Astrocyte (in vitro differentiated cells and primary cell): Measurements from ENCODE around the gene SLC9A3. TPM values are rescaled to one million over a fixed set of nuclear protein-coding genes. Genes with fewer than 3 reads are reported as not detected.

ENCODE experiments used
- DNase-seq: peaks from one replicate; pipeline ENCODE4 v3.0.0-alpha.2; 2010; ENCODE audit warnings: low read depth
- FAIRE-seq: peaks from 2 replicates; lab custom pipeline; 2011; peaks lifted over from hg19 to GRCh38; lab: Jason Lieb, UNC
- H2AFZ ChIP-seq: 2 replicates; pipeline ENCODE4 v1.6.0; 2012; ENCODE audit warnings: low read depth, low read length, inconsistent platforms
- H3K27ac ChIP-seq: 2 replicates; pipeline ENCODE4 v1.5.1; 2011; ENCODE audit warnings: low read depth, low read length, inconsistent platforms
- H3K27me3 ChIP-seq: 2 replicates; pipeline ENCODE4 v1.6.0; 2011; ENCODE audit warnings: low read length, inconsistent platforms; ENCODE audit not compliant: insufficient read depth
- H3K36me3 ChIP-seq: 2 replicates; pipeline ENCODE4 v1.5.1; 2011; ENCODE audit warnings: low read length, inconsistent platforms; ENCODE audit not compliant: insufficient read depth
- H3K4me1 ChIP-seq: 2 replicates; pipeline ENCODE4 v1.5.1; 2011; ENCODE audit warnings: low read length, inconsistent platforms; ENCODE audit not compliant: insufficient read depth
- H3K4me2 ChIP-seq: 2 replicates; pipeline ENCODE4 v1.6.0; 2012; ENCODE audit warnings: low read length, inconsistent platforms
- H3K4me3 ChIP-seq: 2 replicates; pipeline ENCODE4 v1.5.1; 2011; ENCODE audit warnings: low read depth, mild to moderate bottlenecking, low read length, inconsistent platforms; ENCODE audit not compliant: insufficient read depth
- H3K79me2 ChIP-seq: 2 replicates; pipeline ENCODE4 v1.6.0; 2012; ENCODE audit warnings: mild to moderate bottlenecking, low read length, inconsistent platforms; ENCODE audit not compliant: insufficient read depth
- H3K9ac ChIP-seq: 2 replicates; pipeline ENCODE4 v1.6.0; 2012; ENCODE audit warnings: mild to moderate bottlenecking, low read length, inconsistent platforms
- H3K9me3 ChIP-seq: 2 replicates; pipeline ENCODE4 v1.5.1; 2012; ENCODE audit warnings: low read depth, mild to moderate bottlenecking, low read length, inconsistent platforms; ENCODE audit not compliant: insufficient read depth
- H4K20me1 ChIP-seq: 2 replicates; pipeline ENCODE4 v1.6.0; 2012; ENCODE audit warnings: low read length, inconsistent platforms; ENCODE audit not compliant: insufficient read depth
- H3K27ac Mint-ChIP-seq: one replicate; pipeline ENCODE4 v1.8.0; 2021; ENCODE audit warnings: mild to moderate bottlenecking, mixed read lengths; ENCODE audit not compliant: unreplicated experiment
- H3K27me3 Mint-ChIP-seq: one replicate; pipeline ENCODE4 v1.8.0; 2021; ENCODE audit warnings: low read depth, mixed read lengths; ENCODE audit not compliant: unreplicated experiment
- H3K36me3 Mint-ChIP-seq: one replicate; pipeline ENCODE4 v1.8.0; 2021; ENCODE audit warnings: low read depth, mixed read lengths; ENCODE audit not compliant: unreplicated experiment
- H3K4me1 Mint-ChIP-seq: one replicate; pipeline ENCODE4 v1.8.0; 2021; ENCODE audit warnings: low read depth, mixed read lengths; ENCODE audit not compliant: unreplicated experiment
- H3K4me3 Mint-ChIP-seq: one replicate; pipeline ENCODE4 v1.8.0; 2021; ENCODE audit warnings: mild to moderate bottlenecking, moderate library complexity, mixed read lengths; ENCODE audit not compliant: unreplicated experiment
- H3K9me3 Mint-ChIP-seq: one replicate; pipeline ENCODE4 v1.8.0; 2021; ENCODE audit warnings: mild to moderate bottlenecking, mixed read lengths; ENCODE audit not compliant: unreplicated experiment
- EZH2 ChIP-seq: IDR thresholded peaks from 2 replicates; pipeline ENCODE4 v1.6.1; 2012; ENCODE audit warnings: mild to moderate bottlenecking, low read length, inconsistent platforms; ENCODE audit not compliant: insufficient read depth
- total RNA-seq: library from RNA; stranded (reverse); gene quantifications from 2 replicates; pipeline ENCODE4 v1.2.1, GENCODE V29; 2021
- TF ChIP-seq, protein P1 (sequence below): IDR thresholded peaks from 2 replicates; pipeline ENCODE4 v1.5.1; 2011; ENCODE audit warnings: low read depth, mild to moderate bottlenecking, inconsistent platforms, low read length, moderate library complexity; ENCODE audit not compliant: insufficient read depth

Gene SLC9A3
- total RNA-seq, 1 donor from 2014 or later, result 1.0 TPM

DNA sequence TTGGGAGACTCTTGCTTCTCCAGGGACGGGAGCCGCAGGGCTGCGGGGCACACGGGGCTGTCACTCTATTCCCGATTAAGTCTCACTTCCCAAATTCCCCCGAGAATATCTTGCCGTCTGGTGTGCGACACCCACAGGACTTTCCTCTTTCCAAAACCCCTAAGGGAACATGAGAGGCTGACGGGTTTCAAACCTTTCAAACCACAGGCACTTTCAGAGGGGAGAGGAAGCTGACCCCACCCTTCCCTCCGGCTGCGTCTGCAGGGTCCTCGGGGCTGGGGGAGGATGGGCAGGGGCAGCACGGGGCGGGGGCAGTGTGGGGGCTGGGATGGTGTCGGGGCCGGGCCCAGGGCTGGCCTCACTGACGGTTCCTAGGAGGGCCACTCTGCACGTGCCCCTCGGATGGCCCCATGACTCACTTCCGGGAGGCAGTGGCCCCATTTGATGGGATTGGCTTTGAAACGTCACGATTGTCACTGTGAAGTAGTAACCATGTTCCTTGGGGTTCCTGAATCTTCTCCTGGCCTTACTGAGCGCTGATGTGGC, 38.2 kb downstream of the SLC9A3 start:
- Histone ChIP-seq H3K9me3 (no peaks in the 10 kb centered on the region), H3K36me3 (no peaks in the 10 kb centered on the region), H3K79me2 (no peaks in the 10 kb centered on the region), H3K4me1 (no peaks in the 10 kb centered on the region), H3K9ac (no peak overlapping the region), H2AFZ (no peak overlapping the region), H3K4me2 (no peak overlapping the region), H4K20me1 (no peaks in the 10 kb centered on the region), H3K4me3 (no peak overlapping the region), H3K27me3 (no peaks in the 10 kb centered on the region), H3K27ac (no peak overlapping the region)
- no peak for DNase-seq
- Mint-ChIP-seq H3K27ac (no peak overlapping the region), H3K36me3 (no peaks in the 10 kb centered on the region), H3K4me1 (no peaks in the 10 kb centered on the region), H3K4me3 (no peak overlapping the region), H3K9me3 (no peaks in the 10 kb centered on the region), H3K27me3 (peaks cover 18% of the 10 kb centered on the region)
- TF ChIP-seq, protein P1, sequence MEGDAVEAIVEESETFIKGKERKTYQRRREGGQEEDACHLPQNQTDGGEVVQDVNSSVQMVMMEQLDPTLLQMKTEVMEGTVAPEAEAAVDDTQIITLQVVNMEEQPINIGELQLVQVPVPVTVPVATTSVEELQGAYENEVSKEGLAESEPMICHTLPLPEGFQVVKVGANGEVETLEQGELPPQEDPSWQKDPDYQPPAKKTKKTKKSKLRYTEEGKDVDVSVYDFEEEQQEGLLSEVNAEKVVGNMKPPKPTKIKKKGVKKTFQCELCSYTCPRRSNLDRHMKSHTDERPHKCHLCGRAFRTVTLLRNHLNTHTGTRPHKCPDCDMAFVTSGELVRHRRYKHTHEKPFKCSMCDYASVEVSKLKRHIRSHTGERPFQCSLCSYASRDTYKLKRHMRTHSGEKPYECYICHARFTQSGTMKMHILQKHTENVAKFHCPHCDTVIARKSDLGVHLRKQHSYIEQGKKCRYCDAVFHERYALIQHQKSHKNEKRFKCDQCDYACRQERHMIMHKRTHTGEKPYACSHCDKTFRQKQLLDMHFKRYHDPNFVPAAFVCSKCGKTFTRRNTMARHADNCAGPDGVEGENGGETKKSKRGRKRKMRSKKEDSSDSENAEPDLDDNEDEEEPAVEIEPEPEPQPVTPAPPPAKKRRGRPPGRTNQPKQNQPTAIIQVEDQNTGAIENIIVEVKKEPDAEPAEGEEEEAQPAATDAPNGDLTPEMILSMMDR, result no peak
- no peak for TF ChIP-seq EZH2
- FAIRE-seq, result no peak

DNA sequence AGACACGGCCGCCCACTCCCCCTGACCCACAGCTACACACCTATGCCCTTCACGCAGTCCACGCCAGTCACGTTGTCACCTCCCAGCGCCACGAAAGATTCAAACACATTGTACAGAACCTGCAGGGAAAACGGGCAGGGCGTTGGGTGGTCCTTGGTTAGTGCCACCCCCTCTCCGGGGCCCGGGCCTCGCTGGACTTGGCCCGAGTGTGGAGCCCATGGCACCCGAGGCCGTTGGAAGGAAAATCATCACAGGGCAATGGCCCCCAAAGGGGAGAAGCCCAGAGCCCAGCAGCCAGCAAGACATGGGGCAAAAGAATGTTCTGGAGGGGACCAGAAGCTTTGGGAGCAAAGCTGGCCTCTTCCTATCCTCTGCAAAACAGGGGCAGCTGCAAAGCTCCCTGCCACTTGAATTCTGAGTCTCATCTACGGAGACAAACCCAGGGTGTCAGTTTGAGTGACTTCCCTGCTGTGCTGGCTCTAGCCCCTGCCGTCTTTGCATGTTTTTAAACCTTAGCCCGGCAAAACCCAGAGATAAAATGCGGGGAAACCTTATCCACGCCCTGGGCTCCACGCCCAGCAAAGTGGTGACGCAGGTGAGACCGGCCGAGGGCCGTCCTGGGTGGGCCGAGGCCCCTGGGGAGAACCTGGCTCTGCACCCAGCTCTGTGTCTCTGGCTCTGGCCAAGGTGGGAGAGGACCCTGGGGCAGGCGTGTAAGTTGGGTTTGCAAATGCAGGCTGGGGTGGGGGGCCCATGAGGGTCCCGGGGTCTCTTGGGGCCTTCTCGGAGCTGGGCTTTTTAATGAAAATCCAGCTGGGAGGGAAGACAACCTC, 38.9 kb downstream of the SLC9A3 start:
- Mint-ChIP-seq H3K4me1 (no peaks in the 10 kb centered on the region), H3K9me3 (no peaks in the 10 kb centered on the region), H3K27ac (no peak overlapping the region), H3K36me3 (no peaks in the 10 kb centered on the region), H3K27me3 (peaks cover 17% of the 10 kb centered on the region), H3K4me3 (no peak overlapping the region)
- H2AFZ ChIP-seq, result no peak overlapping the region
- FAIRE-seq, result no peak
- H3K4me2 ChIP-seq, result no peak overlapping the region
- H3K9me3 ChIP-seq, result no peaks in the 10 kb centered on the region
- DNase-seq, result no peak
- no peaks in the 10 kb centered on the region for H3K79me2 ChIP-seq
- H3K4me3 ChIP-seq, result no peak overlapping the region
- no peak overlapping the region for H3K9ac ChIP-seq
- no peak overlapping the region for H3K27ac ChIP-seq
- H3K4me1 ChIP-seq, result no peaks in the 10 kb centered on the region
- no peaks in the 10 kb centered on the region for H3K36me3 ChIP-seq
- TF ChIP-seq, protein P1, result no peak
- TF ChIP-seq EZH2, result no peak
- no peaks in the 10 kb centered on the region for H3K27me3 ChIP-seq
- no peaks in the 10 kb centered on the region for H4K20me1 ChIP-seq

DNA sequence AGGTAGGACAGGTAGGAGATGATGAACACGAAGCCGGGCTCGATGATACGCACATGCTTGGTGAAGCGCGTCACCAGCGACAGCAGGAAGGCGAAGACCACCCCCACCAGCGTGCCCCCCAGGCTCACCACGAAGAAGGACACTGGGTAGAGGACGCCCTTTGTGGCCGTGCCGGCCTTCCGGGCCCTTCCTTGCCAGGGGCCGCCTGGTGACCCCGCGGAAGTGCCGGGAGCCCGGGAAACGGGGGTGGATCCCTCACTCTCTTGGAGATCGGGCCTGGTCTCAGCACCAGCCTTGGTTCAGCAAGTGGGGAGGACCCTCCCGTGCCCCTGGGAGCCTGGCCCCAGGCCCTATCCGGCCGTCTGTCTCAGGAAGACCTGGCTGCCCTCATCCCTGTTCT, 39.7 kb downstream of the SLC9A3 start:
- Histone ChIP-seq H3K4me1 (no peaks in the 10 kb centered on the region), H2AFZ (no peak overlapping the region), H3K4me3 (no peak overlapping the region), H3K4me2 (no peak overlapping the region), H4K20me1 (no peaks in the 10 kb centered on the region), H3K36me3 (no peaks in the 10 kb centered on the region), H3K27ac (no peak overlapping the region), H3K9me3 (no peaks in the 10 kb centered on the region), H3K9ac (no peak overlapping the region), H3K27me3 (no peaks in the 10 kb centered on the region), H3K79me2 (no peaks in the 10 kb centered on the region)
- peaks cover 13% of the 10 kb centered on the region for H3K27me3 Mint-ChIP-seq
- H3K27ac Mint-ChIP-seq, result no peak overlapping the region
- H3K36me3 Mint-ChIP-seq, result no peaks in the 10 kb centered on the region
- TF ChIP-seq, protein P1, result no peak
- TF ChIP-seq EZH2, result no peak
- H3K4me1 Mint-ChIP-seq, result no peaks in the 10 kb centered on the region
- FAIRE-seq (no peak), DNase-seq (no peak)
- no peaks in the 10 kb centered on the region for H3K9me3 Mint-ChIP-seq
- no peak overlapping the region for H3K4me3 Mint-ChIP-seq
